ENCODE measurements around the gene TRIM38. TPM values are rescaled to one million over a fixed set of nuclear protein-coding genes. Genes with fewer than 3 reads are reported as not detected.

TRIM38 gene
- total and polyA plus RNA-seq, 2 donors (not counting 3 experiments of a cell fraction or from before 2014, with no cell fraction given) = 5.1 to 13.2 TPM

GRCh38 chr6:26019967-26020328 lies 57.3 kb downstream of the TRIM38 start:
- Histone ChIP-seq H3K9me3 (replicated peaks; ENCODE audit: control insufficient read depth, insufficient read depth, low read length) (no peaks in the 10 kb centered on the region), H3K27me3 (ENCODE audit: control insufficient read depth in 2 of 2, insufficient read depth in 2 of 2, low read length in 2 of 2) (no peaks in the 10 kb centered on the region), H3K4me3 (replicated peaks in 1 of 3; ENCODE audit: insufficient read depth in 1 of 3, low read depth in 1 of 3, low read length in 3 of 3) (peak overlapping the region; percentile 14 to 53 (median 19)), H3K9me1 (replicated peaks; ENCODE audit: control insufficient read depth, extremely low read depth, insufficient read depth, low read length) (no peaks in the 10 kb centered on the region), H3K36me3 (ENCODE audit: control insufficient read depth in 2 of 2, extremely low read depth in 1 of 2, insufficient read depth in 2 of 2, low read length in 2 of 2) (no peaks in the 10 kb centered on the region), H2AFZ (ENCODE audit: low read depth, low read length) (peak overlapping the region; percentile 22), H3K4me2 (ENCODE audit: insufficient read depth, low read length) (peak overlapping the region; percentile 50), H3K9ac (replicated peaks; ENCODE audit: extremely low read depth, insufficient read depth, low read length) (peak overlapping the region; percentile 12), H3K27ac (ENCODE audit: insufficient read depth, low read depth, low read length) (peak overlapping the region; percentile 3), H3K79me2 (ENCODE audit: control insufficient read depth, insufficient read depth, low read length) (no peaks in the 10 kb centered on the region), H4K20me1 (replicated peaks; ENCODE audit: control insufficient read depth, extremely low read depth, insufficient read depth, low read length) (no peaks in the 10 kb centered on the region), H3K4me1 (ENCODE audit: control insufficient read depth, extremely low read depth, insufficient read depth, low read length) (peaks cover 22% of the 10 kb centered on the region)
- ChIA-PET CTCF (interaction anchor here (1.1 to 4.1 kb wide), 4 partner anchors 10 to 27 kb away, joined by 5 to 25 read pairs (median 6); a partner anchor contains a TSS), POLR2A (interaction anchor here (0.6 to 3.5 kb wide), 26 partner anchors 10 to 1873 kb away, joined by 3 to 84 read pairs (median 4); partner anchors contain the start of gene KIAA0319)
- no peak for DNase-seq (ENCODE audit: low read depth, low spot score)
- intact Hi-C loops (cut with micrococcal nuclease) = loop anchor here (1.0 to 10.0 kb wide), 4 partner anchors 23 to 1847 kb away; a partner anchor contains a TSS
- dilution Hi-C loops (cut with MboI; ENCODE audit: extremely low pct_ligation_motif_present, low sequenced_read_pairs) = no loop called here
- TF ChIP-seq POLR2AphosphoS5 (IDR thresholded peaks at IDR 0.05; ENCODE audit: insufficient read depth, low read depth, low read length) = no peak
- no TSS peak for BruUV-seq (replicated peaks)
- no peak for FAIRE-seq

GRCh38 chr6:26020329-26021000 lies 57.9 kb downstream of the TRIM38 start:
- Histone ChIP-seq H3K9me3 (replicated peaks; ENCODE audit: control insufficient read depth, insufficient read depth, low read length) (no peaks in the 10 kb centered on the region), H3K4me3 (replicated peaks in 1 of 3; ENCODE audit: insufficient read depth in 1 of 3, low read depth in 1 of 3, low read length in 3 of 3) (peak overlapping the region; percentile 2 to 69 (median 53)), H3K79me2 (ENCODE audit: control insufficient read depth, insufficient read depth, low read length) (no peaks in the 10 kb centered on the region), H3K36me3 (ENCODE audit: control insufficient read depth in 2 of 2, extremely low read depth in 1 of 2, insufficient read depth in 2 of 2, low read length in 2 of 2) (no peaks in the 10 kb centered on the region), H3K27me3 (ENCODE audit: control insufficient read depth in 2 of 2, insufficient read depth in 2 of 2, low read length in 2 of 2) (no peaks in the 10 kb centered on the region), H3K9me1 (replicated peaks; ENCODE audit: control insufficient read depth, extremely low read depth, insufficient read depth, low read length) (no peaks in the 10 kb centered on the region), H3K4me2 (ENCODE audit: insufficient read depth, low read length) (peak overlapping the region; percentile 50), H2AFZ (ENCODE audit: low read depth, low read length) (no peak overlapping the region), H3K4me1 (ENCODE audit: control insufficient read depth, extremely low read depth, insufficient read depth, low read length) (peaks cover 25% of the 10 kb centered on the region), H3K9ac (replicated peaks; ENCODE audit: extremely low read depth, insufficient read depth, low read length) (peak overlapping the region; percentile 78), H4K20me1 (replicated peaks; ENCODE audit: control insufficient read depth, extremely low read depth, insufficient read depth, low read length) (no peaks in the 10 kb centered on the region), H3K27ac (ENCODE audit: insufficient read depth, low read depth, low read length) (peak overlapping the region; percentile 84)
- FAIRE-seq (peak; percentile 96), DNase-seq (ENCODE audit: low read depth, low spot score) (peak; percentile 96)
- dilution Hi-C loops (cut with MboI; ENCODE audit: extremely low pct_ligation_motif_present, low sequenced_read_pairs) = no loop called here
- POLR2A ChIA-PET = interaction anchor here (0.6 to 3.5 kb wide), 32 partner anchors 8 to 1875 kb away, joined by 3 to 84 read pairs (median 4); partner anchors contain the start of gene KIAA0319
- CTCF ChIA-PET = interaction anchor here (0.8 to 4.1 kb wide), 9 partner anchors 10 to 575 kb away, joined by 3 to 25 read pairs (median 5); a partner anchor contains a TSS
- intact Hi-C loops (cut with micrococcal nuclease) = loop anchor here (1.0 to 10.0 kb wide), 4 partner anchors 23 to 1847 kb away; a partner anchor contains a TSS
- TF ChIP-seq CTCF (IDR thresholded peaks at IDR 0.05; ENCODE audit: extremely low read depth in 1 of 2, insufficient read depth in 1 of 2, low read depth in 1 of 2, low read length in 2 of 2) (no peak), POLR2A (IDR thresholded peaks at IDR 0.05; ENCODE audit: low read depth, low read length) (peak; percentile 99), POLR2AphosphoS5 (IDR thresholded peaks at IDR 0.05; ENCODE audit: insufficient read depth, low read depth, low read length) (peak; percentile 99), MYC (IDR thresholded peaks at IDR 0.05; ENCODE audit: low read depth, low read length) (no peak), GATA2 (IDR thresholded peaks at IDR 0.05; ENCODE audit: insufficient read depth, insufficient read length, low read depth, low read length) (no peak), FOS (IDR thresholded peaks at IDR 0.05; ENCODE audit: borderline replicate concordance, insufficient read depth, low read length) (no peak)
- TSS peak; percentile 93 for BruUV-seq (replicated peaks)

All from endothelial cell of umbilical vein (primary cell).